SH-SY5Y (cell line): ENCODE results near the gene LPAR3.

Experiments
- GATA2 ChIP-seq: IDR thresholded peaks from 2 replicates; pipeline ENCODE4 v1.6.1; 2011; ENCODE audit warnings: mild to moderate bottlenecking, low read depth, low read length
- GATA3 ChIP-seq: IDR thresholded peaks from 2 replicates; pipeline ENCODE4 v1.6.1; 2011; ENCODE audit warnings: low read depth, mild to moderate bottlenecking, low read length, moderate library complexity

The LPAR3 gene

DNA sequence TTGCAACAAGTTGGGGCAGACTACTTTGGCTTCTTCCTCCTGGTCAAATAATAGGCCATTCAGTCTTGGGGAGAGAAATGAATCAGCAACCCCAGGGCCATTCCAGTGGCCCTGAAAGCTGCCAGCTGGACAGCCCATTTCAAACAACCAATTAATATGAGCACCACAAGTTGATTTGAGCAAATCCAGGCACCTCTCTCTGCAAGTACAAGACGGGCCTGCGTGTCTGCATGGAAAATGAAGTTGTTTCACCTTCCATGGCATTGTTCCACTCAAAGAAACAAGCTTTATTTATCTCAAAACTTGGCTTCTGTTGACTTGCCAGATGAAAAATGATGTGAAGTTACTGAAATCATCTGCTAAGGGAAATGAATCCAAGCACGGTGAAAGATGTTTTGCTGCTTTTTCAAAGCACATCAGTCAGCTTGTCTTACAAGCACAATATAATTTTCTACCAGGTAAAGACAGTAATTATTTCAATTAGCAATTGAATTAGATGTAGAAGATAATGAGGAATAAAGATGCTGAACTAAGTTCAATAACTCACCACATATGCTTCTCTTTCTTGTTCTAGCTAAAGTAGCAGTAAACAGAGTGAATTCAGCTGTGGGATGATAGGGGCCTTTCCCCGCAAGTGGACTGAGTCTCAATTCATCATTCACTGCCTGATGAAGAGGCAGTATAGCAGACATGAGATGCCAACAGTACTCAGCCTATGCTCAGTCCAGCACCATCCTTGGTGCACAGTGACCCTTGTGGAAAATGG, 107.6 kb downstream of the LPAR3 start:
- TF ChIP-seq GATA3, result no peak
- no peak for TF ChIP-seq GATA2

DNA sequence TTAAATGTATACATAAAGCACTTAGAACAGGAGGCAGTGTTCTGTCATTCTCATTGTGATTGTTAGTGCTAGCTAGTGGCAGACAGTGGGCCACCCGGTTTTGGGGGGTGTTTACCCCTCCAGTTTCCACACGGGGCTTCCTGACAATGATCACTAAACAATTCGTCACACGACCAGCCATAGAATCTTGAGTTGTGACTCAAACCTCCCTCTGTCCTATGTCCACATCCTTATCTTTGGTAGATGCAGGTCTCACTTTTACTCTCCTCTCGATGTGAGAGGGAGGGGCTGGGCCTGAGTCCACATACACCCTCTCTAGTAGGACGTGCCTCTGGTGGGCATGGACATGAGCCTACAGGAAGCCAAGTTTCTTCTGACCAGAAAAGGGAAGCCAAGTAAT, 110.1 kb downstream of the LPAR3 start:
- TF ChIP-seq GATA3 (no peak), GATA2 (no peak)

DNA sequence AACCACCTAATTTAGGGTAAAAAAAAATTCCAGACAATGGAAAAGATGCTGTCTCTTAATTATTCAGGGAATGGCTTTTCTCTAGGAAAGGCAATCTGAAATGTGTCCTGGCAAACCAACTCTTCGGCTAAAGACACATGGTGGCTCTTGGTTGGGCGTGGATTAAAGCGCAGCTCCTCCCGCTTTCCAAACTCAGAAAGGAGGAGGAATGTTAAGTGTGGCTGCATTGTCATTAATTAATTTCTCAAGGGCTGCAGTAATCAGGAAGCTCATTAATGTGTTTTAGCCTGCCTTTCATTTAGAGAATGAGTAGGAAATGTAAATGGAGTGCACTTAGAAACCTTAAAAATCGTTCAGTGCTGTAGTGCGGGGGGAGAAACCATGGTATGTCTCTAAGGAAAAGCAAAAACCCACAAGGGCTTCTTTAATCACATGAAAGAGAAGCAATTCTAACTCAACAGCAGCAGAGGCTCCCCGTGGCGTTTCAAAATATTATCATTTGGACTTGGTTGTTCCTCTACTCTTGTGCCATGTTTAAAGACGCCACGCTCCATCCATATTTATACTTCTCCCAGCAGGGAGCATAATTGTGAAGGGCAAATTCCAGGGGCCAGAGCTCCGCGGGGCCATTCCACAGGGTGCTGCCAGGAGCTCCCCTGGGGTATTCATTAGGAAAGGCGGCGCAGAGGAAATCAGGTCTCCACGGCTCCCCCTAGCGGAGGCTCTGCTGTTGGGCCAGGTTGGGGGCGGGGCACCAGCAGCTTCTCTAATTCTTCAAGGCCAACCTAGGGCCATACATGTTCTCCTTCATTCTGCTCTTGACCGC, 110.8 kb downstream of the LPAR3 start:
- TF ChIP-seq GATA2, result no peak
- no peak for TF ChIP-seq GATA3

DNA sequence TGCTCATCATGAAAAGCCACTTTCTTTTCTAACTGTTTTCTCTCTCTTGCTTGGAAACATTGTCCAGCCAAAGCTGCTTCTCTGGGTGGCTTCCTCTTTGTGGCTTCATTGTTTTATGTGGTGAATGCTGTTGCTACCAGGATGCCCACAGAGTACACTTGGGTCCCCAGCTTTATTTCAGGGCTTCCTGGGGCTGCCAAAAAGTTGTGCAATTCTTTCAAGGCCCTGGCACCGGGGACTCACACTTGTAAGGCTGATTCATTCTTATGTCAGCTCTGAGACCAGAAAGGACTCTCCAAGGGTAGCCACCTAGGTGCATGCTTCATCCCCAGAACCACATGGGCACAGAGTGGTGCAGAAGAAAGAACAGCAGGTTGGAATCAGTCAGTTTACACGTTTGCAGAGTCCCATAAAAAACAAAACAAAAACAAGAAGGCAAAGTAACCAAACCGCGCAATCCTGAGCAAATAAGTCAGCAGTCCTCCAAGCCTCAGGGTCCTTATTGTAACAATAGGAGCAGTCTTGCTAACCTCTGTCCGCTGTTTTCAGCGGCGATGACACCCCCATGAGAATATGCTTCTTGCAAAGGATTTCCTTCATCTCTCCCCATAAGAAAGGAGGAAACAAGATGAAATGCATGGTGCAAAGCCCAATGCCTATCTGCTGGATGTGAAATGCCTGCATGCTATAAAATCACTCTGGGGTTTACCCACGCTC, 112.8 kb downstream of the LPAR3 start:
- TF ChIP-seq GATA2 (no peak), GATA3 (no peak)

DNA sequence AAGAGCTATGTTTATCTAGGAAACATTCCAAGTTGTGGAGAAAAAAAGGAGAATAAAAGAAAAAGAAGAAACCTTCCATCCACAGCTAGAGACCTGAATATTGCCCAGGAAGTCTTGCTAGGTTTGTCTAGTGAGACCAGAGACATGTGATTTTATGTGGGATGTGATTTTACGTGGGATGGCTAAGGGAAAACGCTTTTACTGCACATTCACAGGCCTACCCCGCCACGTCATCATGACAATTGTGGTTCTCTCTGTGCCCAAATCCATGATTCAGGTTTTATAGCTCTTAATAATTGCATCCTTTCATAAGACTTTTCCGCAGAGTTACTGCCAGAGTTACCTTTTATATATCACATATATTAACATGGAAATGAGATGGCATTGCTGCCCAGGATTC, 116.4 kb downstream of the LPAR3 start:
- no peak for TF ChIP-seq GATA2
- TF ChIP-seq GATA3, result no peak

DNA sequence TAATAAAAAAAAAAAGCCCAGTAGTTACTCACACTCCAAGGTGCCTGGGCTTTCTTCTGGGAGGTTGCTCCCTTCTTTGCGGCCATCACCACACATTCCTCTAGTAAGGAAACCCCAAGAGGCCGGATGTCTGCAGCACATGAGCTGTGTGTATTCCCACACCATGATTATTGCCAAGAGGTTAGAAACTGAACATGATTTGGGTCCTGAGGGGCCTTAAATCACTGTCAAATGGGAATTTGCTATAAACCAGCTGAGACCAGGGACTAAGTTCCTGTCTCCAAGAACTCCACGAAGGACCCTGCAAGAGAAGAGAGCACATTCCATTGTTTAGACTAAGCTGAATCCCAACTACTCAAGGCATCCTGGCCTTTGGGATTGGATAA, 117.5 kb downstream of the LPAR3 start:
- TF ChIP-seq GATA2 (no peak), GATA3 (no peak)

DNA sequence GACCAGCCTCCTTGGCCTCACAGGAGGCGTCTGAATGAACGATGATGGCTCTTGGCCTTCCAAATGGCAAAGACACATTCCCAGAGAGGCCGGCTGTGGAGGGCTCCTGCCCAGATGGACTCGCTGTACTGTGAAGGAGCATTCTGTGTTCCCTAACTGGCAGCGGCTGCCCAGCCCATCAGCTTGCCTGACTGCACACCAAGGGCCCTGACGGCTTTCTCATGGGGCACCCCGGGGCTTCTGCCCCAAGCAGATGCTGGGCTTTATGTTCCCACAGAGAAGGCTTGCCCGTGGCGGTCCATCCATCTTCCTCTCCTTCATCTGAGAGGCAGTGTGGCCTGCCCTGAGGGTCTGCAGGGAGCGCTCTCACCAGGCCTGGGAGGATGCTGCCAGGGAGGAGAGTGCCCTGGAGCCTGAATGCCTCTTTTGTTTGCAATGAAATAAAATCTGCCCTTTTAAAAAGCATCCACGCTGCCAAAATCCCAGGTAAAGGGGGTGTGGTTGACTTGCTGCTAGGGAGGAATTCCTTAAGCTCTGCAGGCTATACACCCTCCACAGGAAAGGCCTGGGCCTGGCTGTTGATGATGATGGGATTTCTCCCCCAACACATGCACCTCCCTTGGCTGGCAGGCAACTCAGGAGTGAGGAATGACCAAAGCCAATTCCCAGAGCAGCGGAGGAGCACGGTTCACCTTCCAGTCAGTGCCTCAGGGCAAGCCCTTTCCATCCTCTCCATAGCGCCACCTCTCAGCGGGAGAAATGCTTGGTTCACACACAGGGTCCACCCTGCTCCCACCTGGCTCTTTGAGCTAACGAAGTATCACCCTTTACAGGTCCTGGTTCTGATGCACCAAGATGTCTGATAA, 118.1 kb downstream of the LPAR3 start:
- no peak for TF ChIP-seq GATA3
- no peak for TF ChIP-seq GATA2

DNA sequence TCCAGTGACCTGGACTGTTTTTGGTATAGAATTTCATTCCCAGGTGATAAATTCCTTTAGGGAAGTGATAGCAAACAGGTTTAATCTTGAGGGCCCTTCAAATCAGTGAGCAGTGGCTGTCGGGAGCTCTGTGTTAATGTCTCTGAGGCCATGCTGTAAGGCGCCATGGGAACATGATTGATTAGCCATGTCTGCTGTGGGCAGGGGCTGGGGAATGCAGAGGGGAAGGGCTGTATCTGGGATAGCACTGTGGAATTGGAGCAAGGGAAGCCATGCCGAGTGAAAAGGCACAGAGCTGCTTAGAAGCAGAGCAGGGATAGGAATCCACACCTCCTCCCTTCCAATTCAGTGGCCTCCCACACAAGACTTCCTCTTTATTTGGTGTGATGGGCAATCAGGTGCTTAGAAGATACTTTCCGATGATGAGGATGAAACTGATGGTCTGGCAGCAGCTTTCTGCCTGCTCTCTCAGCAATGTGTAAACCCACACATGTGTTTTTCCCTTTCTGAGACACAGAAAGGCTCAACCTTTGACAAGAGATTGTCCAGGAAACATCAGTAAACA, 119.0 kb downstream of the LPAR3 start:
- TF ChIP-seq GATA2 (no peak), GATA3 (no peak)

DNA sequence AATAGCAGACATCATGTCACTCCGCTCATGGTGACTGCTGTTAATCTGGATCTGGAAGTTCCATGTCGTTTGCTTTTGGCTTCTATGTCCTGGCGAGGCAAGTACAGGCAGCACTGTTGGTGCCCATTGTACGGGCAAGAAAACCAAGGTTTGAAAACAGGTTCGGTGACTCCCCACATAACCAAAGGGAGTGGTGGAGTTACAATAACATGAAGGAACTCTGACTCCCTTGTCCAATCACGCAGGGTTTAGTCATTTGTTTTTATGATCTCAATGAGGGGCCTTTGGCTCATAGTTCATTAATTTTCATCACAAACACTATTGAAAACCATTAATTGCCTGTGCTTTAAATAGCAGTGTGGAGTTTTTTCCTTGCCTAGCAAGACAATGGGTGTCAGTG, 119.8 kb downstream of the LPAR3 start:
- TF ChIP-seq GATA2, result no peak
- TF ChIP-seq GATA3, result no peak

DNA sequence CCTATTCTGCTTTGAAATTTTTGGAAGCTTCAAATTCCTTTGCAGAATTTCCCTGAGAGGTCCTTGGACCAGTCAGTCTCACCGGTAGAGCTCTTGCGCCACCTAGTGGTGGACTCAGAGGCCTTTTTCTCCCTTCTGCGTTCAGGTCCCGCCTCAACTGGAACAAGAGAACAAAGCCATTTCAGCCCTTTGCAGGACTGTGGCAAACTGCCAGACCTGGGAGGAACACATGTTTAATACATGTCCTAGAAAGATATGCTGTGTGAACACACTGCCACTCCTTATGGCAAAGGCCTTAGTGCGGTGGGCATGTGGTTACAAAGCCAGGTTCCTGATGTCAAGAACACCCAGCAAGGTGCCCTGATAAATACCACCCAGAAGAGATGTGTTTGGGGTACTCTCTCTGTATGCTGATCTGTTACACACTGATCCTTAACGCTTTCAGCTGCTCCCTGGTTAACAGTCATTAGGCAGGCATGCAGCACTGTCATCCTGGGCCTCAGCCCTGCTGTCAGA, 120.5 kb downstream of the LPAR3 start:
- TF ChIP-seq GATA2 (no peak), GATA3 (no peak)

DNA sequence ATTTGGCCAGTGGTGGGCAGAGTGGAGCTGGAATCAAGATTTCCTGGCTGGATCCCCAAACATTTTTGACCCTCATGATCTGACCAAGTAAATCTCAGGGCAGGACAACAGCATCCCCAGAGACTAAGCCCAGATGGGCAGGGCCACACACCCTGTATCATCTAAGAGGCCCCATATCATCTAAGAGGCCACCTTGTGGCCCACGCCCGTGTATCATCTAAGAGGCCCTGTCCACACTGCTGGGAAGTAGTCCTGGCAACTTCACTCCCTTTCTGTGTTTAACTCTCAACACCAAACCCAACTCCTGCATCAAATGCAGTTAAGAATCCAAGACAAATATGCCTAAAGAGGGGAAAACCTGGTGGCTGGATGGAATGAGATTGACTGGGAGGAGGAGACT, 121.1 kb downstream of the LPAR3 start:
- TF ChIP-seq GATA3 (no peak), GATA2 (no peak)

DNA sequence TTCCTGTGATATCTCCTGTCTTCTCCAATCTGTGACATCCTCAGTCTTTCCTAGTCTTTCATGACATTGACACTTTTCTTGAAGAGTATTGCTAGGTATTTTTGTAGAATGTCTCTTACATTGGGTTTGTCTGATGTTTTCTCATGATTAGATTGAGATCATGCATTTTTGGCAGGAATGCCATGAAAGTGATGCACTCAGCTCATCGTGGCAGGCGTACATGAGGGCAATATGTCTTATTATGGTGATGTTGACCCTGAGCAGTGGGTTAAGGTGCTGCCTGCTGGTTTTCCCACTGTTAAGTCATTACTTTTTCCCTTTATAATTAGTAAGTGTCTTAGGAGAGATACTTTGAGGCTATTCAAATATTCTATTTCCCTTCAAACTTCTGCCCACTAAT, 122.5 kb downstream of the LPAR3 start:
- no peak for TF ChIP-seq GATA3
- TF ChIP-seq GATA2, result no peak

DNA sequence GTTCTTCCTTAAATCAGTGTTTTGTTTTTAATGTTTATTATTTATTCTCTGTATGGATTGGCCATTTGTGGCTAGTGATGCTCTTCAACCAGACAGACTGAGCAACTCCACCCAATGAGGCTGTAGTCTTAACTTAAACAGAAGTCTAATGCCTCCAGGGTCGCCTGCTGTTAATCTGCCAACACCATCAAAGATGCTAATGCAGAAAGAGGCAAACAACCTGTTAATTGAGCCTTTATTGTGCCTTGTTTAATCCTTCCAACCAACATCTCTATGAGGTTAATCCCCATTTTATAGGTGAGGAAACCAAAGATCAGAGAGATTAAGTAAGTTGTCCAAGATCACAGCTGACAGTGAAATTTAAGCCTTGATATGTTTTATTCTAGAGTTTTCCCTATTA, 123.4 kb downstream of the LPAR3 start:
- TF ChIP-seq GATA3 (no peak), GATA2 (no peak)
